Measurements from ENCODE around the gene BOLL. TPM values are rescaled to one million over a fixed set of nuclear protein-coding genes. Genes with fewer than 3 reads are reported as not detected.

The BOLL gene
- polyA plus RNA-seq, 1 donor from 2014 or later, result not detected

DNA sequence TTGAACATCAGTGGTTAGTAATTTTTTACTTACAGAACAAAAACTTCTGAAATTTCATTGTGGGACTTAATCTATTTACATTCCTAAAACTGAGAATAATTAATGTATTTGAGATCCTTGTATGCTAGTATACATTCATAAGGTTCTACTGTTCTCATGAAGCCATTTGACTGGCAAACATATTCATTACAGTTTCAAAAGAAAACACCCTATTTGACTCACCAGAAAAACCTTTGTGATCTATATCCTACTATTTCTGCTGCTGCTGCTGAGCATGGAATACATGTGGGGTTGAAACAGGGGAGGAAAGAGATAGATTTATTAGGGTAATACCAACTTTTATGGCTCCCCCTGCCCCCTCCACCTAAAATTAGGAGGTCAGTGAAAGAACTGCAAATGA is 58.1 kb downstream of the BOLL start:
- H3K27ac ChIP-seq (ENCODE audit: low read length), result no peak overlapping the region
- H2AFZ ChIP-seq (ENCODE audit: low read depth, low read length), result no peak overlapping the region
- H3K27me3 ChIP-seq (ENCODE audit: insufficient read depth, low read depth, low read length), result no peaks in the 10 kb centered on the region
- H4K20me1 ChIP-seq (ENCODE audit: insufficient read depth), result no peaks in the 10 kb centered on the region
- no peak overlapping the region for H3K4me2 ChIP-seq (ENCODE audit: low read length)
- no peaks in the 10 kb centered on the region for H3K9me2 ChIP-seq (ENCODE audit: insufficient read depth, low read length)
- H3K36me3 ChIP-seq (ENCODE audit: insufficient read depth, low read length), result no peaks in the 10 kb centered on the region
- no peaks in the 10 kb centered on the region for H3F3A ChIP-seq (ENCODE audit: insufficient read depth, low read length, poor library complexity, severe bottlenecking)
- no peak overlapping the region for H3K4me3 ChIP-seq (ENCODE audit: low read length)
- H3K79me2 ChIP-seq (replicated peaks; ENCODE audit: insufficient read depth, low read length), result no peaks in the 10 kb centered on the region
- no peaks in the 10 kb centered on the region for H3K9me3 ChIP-seq (ENCODE audit: low read length)
- TF ChIP-seq, protein P1, sequence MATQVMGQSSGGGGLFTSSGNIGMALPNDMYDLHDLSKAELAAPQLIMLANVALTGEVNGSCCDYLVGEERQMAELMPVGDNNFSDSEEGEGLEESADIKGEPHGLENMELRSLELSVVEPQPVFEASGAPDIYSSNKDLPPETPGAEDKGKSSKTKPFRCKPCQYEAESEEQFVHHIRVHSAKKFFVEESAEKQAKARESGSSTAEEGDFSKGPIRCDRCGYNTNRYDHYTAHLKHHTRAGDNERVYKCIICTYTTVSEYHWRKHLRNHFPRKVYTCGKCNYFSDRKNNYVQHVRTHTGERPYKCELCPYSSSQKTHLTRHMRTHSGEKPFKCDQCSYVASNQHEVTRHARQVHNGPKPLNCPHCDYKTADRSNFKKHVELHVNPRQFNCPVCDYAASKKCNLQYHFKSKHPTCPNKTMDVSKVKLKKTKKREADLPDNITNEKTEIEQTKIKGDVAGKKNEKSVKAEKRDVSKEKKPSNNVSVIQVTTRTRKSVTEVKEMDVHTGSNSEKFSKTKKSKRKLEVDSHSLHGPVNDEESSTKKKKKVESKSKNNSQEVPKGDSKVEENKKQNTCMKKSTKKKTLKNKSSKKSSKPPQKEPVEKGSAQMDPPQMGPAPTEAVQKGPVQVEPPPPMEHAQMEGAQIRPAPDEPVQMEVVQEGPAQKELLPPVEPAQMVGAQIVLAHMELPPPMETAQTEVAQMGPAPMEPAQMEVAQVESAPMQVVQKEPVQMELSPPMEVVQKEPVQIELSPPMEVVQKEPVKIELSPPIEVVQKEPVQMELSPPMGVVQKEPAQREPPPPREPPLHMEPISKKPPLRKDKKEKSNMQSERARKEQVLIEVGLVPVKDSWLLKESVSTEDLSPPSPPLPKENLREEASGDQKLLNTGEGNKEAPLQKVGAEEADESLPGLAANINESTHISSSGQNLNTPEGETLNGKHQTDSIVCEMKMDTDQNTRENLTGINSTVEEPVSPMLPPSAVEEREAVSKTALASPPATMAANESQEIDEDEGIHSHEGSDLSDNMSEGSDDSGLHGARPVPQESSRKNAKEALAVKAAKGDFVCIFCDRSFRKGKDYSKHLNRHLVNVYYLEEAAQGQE (IDR thresholded peaks at IDR 0.05; ENCODE audit: borderline replicate concordance), result no peak
- TF ChIP-seq, protein P2, sequence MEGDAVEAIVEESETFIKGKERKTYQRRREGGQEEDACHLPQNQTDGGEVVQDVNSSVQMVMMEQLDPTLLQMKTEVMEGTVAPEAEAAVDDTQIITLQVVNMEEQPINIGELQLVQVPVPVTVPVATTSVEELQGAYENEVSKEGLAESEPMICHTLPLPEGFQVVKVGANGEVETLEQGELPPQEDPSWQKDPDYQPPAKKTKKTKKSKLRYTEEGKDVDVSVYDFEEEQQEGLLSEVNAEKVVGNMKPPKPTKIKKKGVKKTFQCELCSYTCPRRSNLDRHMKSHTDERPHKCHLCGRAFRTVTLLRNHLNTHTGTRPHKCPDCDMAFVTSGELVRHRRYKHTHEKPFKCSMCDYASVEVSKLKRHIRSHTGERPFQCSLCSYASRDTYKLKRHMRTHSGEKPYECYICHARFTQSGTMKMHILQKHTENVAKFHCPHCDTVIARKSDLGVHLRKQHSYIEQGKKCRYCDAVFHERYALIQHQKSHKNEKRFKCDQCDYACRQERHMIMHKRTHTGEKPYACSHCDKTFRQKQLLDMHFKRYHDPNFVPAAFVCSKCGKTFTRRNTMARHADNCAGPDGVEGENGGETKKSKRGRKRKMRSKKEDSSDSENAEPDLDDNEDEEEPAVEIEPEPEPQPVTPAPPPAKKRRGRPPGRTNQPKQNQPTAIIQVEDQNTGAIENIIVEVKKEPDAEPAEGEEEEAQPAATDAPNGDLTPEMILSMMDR (IDR thresholded peaks at IDR 0.05; ENCODE audit: poor library complexity, severe bottlenecking), result no peak
- no peak for TF ChIP-seq RAD21 (conservative IDR thresholded peaks at IDR 0.05)
- TF ChIP-seq MXI1 (conservative IDR thresholded peaks at IDR 0.05; ENCODE audit: poor library complexity, severe bottlenecking), result no peak
- no peak for TF ChIP-seq SMC3 (conservative IDR thresholded peaks at IDR 0.05; ENCODE audit: poor library complexity)
- H3K9ac ChIP-seq (ENCODE audit: low read length), result no peak overlapping the region

DNA sequence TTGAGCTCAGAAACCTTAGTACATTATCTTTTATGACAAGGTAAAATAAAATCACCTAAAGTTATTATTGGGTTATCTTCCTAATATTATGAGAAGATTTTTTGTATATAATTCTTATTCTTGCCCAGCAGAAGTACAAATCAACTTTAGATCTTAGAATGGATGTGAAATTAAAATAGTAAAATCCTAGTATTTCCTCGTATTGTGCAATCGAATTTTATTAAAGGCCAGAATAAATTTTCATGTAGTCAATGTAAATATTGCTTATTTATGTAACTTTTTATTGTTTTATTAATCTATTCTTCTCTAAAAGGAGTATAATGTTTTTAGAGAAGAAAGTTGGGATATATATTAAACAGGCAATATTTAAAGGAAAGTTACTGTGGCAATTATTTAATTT is 67.3 kb downstream of the BOLL start:
- no peaks in the 10 kb centered on the region for H3F3A ChIP-seq (ENCODE audit: insufficient read depth, low read length, poor library complexity, severe bottlenecking)
- no peaks in the 10 kb centered on the region for H3K9me3 ChIP-seq (ENCODE audit: low read length)
- H3K27ac ChIP-seq (ENCODE audit: low read length), result no peak overlapping the region
- H3K9ac ChIP-seq (ENCODE audit: low read length), result no peak overlapping the region
- no peak overlapping the region for H2AFZ ChIP-seq (ENCODE audit: low read depth, low read length)
- H3K4me2 ChIP-seq (ENCODE audit: low read length), result no peak overlapping the region
- no peaks in the 10 kb centered on the region for H3K36me3 ChIP-seq (ENCODE audit: insufficient read depth, low read length)
- H3K27me3 ChIP-seq (ENCODE audit: insufficient read depth, low read depth, low read length), result no peaks in the 10 kb centered on the region
- H3K79me2 ChIP-seq (replicated peaks; ENCODE audit: insufficient read depth, low read length), result no peaks in the 10 kb centered on the region
- H3K9me2 ChIP-seq (ENCODE audit: insufficient read depth, low read length), result no peaks in the 10 kb centered on the region
- no peak for TF ChIP-seq TAF1 (IDR thresholded peaks at IDR 0.05; ENCODE audit: low read depth)
- no peak for TF ChIP-seq POLR2AphosphoS5 (IDR thresholded peaks at IDR 0.05)
- no peak for TF ChIP-seq SMC3 (conservative IDR thresholded peaks at IDR 0.05; ENCODE audit: poor library complexity)
- TF ChIP-seq, protein P1 (IDR thresholded peaks at IDR 0.05; ENCODE audit: borderline replicate concordance), result no peak
- no peak for TF ChIP-seq EZH2 (IDR thresholded peaks at IDR 0.05; ENCODE audit: borderline replicate concordance, insufficient read depth, low read length, poor library complexity, severe bottlenecking)
- TF ChIP-seq RAD21 (conservative IDR thresholded peaks at IDR 0.05), result no peak
- no peak for TF ChIP-seq MXI1 (conservative IDR thresholded peaks at IDR 0.05; ENCODE audit: poor library complexity, severe bottlenecking)
- TF ChIP-seq EP300 (conservative IDR thresholded peaks at IDR 0.05; ENCODE audit: poor library complexity, severe bottlenecking), result no peak
- TF ChIP-seq, protein P2 (IDR thresholded peaks at IDR 0.05; ENCODE audit: poor library complexity, severe bottlenecking), result no peak
- no peaks in the 10 kb centered on the region for H4K20me1 ChIP-seq (ENCODE audit: insufficient read depth)
- H3K4me3 ChIP-seq (ENCODE audit: low read length), result no peak overlapping the region
